GM21786 (cell line): ENCODE data around the gene PVRIG.
"Not testable (repeated sequence)": the region's sequence is repeated elsewhere in the genome, so short reads cannot be mapped to it uniquely, and the experiment has no call there.

Source experiments
- ATAC-seq: cut with Tn5 transposase; IDR thresholded peaks from one replicate; pipeline ENCODE4 v1.9.1; 2021; ENCODE audit not compliant: unreplicated experiment

The PVRIG gene

DNA sequence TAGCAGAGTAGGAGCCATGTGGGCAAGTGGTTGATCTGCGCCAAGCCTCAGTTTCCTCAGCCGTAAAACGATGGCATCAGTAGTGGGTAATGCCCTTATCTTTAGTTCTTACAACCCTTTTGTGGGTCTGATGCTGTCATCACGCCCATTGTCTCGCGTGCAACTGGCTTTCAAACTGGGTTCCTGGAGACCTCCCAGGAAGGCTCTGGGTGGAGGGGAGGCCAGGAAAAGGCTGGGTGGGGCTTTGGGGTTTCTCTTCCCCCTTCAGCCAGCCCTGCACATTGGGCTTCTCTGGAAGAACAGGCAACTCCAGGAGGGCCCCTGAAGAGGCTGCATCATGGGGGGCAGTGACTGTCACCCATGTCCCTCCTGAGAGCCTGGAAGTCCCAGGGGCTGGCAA is 5.1 kb downstream of the PVRIG start:
- ATAC-seq = not testable (repeated sequence)

DNA sequence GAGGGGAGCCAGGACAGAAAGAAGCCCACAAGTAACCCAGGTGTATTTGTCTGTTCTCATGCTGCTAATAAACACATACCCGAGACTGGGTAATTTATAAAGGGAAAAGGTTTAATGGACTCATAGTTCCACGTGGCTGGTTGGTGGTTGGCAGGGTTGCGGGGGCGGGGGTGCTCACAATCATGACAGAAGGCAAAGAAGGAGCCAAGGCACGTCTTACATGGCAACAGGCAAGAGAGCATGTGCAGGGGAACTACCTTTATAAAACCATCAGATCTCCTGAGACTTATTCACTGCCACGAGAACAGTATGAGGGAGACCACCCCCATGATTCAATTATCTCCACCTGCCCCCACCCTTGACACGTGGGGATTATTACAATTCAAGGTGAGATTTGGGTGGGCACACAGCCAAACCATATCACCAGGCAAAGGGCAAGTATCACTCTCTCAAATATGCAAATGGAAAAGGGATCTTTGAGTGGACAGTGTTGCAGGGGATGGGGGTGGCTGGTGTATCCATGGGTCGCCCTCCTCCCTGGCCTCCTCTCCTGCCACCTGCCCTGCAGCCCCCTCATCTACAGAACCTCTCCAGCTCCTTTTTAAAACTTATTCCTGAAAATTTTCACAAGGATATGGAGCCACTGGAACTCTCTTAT is 15.0 kb downstream of the PVRIG start:
- not testable (repeated sequence) for ATAC-seq

DNA sequence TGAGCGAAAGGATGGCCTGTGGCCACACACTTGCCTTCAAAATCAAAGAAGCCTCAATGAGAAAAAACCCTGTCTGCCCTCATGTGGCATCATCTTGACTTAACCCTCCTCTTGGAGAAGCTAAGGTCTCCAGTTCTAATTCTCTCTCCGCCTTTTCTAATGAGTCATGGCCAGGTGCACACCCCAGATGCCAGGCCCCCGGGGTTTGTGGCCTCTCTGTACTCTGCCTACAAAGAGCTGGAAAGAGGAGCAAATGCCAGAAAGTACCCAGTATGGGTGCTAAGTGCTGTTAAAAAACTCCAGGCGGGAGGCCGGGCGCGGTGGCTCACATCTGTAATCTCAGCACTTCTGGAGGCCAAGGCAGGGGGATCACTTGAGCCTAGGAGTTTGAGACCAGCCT is 20.2 kb downstream of the PVRIG start:
- not testable (repeated sequence) for ATAC-seq

DNA sequence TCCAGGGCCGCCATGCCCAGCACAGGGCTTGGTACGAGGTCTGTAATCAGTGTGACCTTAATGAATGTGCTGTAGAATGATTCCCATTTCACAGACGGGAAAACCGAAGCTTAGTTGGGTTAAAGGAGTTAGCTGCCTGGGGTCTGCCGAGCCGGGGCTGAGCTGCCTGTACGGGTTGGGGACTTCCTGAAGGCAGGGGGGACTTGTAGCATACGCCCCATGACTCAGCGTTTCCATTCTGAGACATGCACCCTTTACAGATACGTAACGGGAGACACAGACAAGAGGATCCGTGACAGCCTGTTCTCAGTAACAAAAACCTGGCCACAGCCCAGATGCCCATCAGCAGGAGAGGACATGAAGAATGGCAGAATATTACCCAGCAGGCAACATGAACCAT is 23.6 kb downstream of the PVRIG start:
- not testable (repeated sequence) for ATAC-seq

DNA sequence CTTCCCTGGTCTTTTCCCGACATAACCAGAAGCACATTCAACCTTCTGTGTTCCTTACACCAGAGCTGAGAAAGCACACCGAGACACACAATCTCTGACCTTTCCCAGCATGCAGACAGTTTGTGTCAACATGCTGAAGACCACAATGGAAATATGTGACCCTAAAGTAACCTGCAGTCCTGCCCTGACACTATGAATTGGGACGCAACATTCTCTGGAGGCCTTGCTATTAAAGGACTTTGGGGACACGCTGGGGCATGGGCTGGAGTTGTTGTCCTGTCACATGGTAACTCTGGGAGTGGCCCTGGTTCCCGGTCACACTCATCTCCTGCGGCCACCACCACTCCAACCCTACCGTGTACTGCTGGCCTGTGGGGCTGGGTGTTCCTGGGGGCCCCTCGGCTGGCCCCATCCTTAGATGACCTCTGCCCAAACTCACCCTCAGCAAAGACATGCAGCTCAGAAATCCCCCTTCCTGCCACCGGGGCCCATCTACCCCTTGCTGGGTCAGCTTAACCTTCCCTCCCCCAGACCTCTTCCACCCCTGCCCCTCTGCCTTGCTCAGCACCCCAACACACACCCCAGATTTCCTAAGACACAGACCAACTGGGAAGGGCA is 25.3 kb downstream of the PVRIG start:
- not testable (repeated sequence) for ATAC-seq

DNA sequence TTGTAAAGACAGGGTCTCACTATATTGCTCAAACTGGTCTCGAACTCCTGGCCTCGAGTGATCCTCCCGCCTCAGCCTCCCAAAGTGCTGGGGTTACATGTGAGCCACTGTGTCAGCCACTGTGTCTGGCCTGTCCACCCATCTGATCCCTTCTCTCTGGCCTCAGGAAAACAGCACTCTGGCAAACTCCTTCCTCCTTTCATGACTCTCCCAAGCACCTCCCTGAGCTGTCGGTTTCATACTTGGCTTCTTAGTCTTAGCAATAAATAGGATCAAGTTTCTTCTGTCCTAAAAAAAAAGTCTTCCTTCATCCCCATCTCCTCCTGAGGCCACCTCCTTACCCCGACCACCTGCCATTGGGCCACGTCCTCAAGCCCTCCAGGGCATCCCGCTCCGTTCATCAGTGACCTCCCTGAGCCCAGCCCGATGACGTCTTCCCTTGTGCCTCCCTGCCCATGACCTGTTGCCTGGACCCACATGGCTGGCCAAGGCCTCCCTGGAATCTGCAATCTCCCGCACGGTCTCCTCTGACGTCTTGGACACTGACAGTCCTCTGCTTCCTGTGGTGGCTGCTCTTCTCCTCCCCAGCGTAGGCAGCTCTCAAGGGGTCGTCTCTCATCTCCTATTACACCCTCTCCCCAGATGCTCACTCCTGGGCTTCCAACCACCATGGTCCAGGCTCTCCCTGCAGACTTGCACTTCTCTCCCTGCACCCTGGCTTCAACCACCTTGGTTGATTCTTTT is 26.5 kb downstream of the PVRIG start:
- ATAC-seq = not testable (repeated sequence)

DNA sequence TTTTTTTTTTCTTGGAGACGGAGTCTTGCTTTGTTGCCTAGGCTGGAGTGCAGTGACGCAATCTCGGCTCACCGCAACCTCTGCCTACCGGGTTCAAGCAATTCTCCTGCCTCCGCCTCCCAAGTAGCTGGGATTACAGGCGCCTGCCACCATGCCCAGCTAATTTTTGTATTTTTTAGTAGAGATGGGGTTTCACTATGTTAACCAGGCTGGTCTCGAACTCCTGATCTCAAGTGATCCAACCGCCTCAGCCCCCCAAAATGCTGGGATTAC is 27.1 kb downstream of the PVRIG start:
- not testable (repeated sequence) for ATAC-seq

DNA sequence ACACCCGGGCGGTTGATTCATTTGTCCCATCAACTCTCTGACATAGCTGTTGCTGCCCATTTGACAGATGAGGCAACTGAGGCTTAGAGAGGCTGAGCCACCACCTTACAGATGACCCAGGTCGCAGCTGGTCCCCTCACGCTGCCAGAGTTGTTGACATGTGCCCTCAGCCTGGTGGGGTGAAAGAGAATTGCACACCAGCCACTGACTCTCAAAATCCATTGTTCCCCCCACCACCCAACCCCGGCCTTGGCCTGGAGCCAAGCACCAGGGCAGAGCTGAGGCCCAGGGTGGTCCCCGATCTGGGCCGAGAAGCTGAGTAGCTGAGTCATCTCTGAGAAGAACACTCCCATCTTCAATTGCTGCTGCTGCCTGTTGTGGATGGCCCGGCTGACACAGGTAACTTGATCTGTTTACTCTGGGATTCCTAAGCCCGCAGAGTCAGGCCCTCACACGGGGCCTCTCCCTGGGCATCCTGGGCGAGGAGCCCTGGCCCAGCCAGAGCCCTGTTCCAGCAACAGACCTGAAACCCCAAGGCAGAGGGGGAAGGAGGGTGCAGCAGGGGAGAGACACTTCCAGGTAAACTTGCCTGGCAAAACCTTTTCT is 27.5 kb downstream of the PVRIG start:
- no peak for ATAC-seq

DNA sequence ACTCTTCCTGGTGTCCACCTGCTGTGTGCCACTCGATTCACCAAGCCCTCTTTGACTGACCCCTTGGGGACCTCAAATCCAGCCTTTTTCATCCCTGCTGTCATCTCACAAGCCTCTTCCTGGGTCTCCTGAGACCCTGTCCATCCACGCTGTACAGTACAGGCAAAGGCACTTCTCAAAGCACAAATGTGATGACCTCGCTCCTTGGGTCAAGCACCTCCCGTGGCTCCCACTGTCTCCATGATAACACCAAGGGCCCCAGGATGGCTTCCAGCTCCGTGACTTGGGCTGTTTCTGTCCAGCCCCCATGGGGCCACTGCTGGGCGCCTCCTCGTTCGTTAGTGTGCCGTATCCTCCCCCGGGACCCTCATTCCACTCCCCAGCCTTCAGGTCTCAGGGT is 28.7 kb downstream of the PVRIG start:
- ATAC-seq = no peak

DNA sequence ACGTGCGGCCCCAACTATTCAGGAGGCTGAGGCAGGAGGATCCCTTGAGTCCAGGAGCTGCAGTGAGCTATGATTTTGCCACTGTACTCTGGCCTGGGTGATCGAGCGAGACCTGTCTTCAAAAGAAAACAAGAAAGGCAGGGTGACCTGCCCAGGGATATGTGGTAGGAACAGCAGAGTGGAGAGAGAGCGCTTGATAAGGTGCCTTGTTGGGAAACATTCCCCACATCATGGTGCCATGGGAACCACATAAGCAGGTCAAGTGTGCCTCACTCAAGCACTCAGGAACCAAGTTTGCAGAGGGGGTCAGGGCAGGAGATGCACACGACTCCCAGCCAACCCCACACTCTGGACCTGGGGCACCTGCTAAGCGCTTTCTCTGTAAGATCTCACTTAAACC is 37.3 kb downstream of the PVRIG start:
- ATAC-seq = no peak

DNA sequence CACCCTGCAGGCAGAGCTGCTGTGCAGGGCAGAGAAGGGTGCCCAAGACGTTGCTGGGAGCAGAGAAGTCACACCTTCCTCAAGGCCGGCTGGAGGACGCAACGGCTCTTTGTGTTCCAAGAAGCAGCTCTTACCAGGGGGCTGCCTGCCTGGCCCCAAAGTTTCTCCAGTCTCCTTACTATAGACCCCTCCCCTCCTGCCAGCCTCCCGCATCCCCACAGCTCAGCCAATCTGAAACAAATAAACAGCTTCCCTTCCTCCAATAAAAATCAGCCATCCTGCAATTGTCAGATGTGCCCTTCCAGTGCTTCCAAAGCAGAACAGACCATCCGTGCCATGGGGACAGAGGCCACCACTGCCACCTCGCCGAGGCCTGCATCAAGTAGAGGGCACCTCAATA is 40.2 kb downstream of the PVRIG start:
- not testable (repeated sequence) for ATAC-seq

DNA sequence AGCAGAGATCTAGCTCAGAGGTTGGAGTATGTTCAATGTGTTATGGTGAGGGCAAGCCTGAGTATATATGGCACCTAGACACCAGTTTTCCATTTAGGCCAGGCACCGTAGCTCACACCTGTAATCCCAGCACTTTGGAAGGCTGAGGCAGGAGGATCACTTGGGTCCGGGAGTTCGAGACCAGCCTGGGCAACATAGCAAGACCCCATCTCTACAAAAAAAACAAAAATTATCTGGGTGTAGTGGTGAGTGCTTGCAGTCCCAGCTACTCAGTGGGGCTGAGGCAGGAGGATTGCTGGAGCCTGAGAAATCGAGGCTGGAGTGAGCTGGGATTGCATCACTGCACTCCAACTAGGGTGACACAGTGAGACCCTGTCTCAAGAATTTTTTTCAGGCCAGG is 43.1 kb downstream of the PVRIG start:
- ATAC-seq = not testable (repeated sequence)

DNA sequence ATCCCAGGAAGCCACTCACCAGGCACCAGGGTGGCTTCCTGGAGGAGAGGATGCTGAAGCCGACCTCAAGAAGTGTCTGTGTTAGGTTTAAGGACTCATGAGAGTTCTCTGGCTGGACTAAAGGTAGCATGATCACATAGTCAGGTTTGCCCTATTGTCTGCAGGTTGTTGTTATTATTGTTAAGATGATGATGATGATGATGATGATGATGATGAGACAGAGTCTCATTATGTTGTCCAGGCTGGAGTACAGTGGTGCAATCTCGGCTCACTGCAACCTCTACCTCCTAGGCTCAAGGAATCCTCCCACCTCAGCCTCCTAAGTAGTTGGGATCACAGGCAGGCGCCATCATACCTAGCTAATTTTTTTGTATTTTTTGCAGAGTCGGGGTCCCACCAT is 44.5 kb downstream of the PVRIG start:
- not testable (repeated sequence) for ATAC-seq

DNA sequence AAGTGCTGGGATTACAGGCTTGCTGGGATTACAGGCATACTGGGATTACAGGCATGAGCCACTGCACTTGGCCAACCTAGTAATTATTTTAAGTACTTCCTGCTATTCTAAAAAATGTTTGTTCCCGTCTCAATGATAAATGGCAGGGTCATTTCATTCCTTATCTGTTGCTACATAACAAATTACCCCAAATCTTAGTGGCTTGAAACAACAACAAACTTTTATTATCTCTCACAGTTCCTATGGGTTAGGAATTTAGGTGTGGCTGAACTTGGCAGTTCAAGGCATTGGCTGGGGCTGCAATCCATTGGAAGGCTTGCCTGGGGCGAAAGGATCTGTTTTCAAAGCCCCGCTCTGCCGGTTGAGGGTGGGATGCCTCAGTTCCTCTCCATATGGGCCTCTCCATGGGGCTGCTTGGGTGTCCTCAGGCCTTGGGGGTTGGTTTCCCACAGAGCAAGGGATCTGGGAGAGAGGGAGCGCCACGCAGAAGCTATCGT is 45.0 kb downstream of the PVRIG start:
- not testable (repeated sequence) for ATAC-seq

DNA sequence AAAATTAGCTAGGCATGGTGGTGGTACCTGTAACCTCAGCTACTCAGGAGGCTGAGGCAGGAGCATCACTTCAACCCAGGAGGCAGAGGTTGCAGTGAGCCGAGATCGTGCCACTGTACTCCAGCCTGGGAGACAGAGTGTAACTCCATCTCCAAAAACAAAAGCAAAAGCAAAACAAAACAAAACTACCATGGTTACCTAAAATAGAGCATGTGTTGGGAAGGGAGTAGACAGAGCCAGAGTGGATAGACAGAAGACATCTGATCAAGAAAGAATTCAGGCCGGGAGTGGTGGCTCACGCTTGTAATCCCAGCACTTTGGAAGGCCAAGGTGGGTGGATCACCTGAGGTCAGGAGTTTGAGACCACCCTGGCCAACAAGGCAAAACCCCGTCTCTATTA is 46.1 kb downstream of the PVRIG start:
- ATAC-seq = not testable (repeated sequence)

DNA sequence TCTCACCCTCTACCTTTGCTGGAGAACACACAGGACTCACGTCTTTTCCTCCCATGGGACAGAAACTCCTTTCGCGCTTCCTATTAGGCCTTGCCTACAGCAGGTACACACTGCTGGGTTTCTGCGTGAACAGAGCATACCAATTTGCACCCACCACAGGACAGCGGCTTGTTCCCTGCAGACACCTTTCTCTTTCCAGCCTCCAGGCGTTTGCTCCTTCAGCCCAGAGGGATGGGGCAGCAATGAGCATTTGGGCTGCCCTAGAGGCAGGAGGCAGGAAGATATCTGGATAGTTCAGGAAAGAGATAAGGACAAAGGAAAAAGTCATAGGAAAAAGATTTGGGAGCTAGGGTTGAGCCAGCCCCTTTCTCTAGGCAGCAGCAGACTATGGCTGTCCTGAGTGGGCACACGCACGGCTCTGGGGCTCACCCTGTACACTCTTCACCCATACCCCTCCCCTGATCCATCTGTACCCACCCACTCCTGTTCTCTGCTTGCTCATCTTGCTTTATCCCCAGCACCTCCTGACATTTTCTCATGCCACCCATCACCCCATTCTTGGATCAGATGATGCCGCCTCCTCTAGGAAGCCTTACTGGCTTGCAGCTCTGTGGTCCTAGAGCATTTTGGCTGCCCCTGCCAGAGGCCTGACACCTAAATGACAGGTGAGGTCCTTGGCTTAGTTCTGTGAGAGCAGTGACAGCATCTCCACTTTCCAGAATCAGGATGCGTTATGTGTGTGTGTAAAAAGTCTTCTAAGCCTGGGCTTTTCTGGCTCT is 47.0 kb downstream of the PVRIG start:
- ATAC-seq = no peak

DNA sequence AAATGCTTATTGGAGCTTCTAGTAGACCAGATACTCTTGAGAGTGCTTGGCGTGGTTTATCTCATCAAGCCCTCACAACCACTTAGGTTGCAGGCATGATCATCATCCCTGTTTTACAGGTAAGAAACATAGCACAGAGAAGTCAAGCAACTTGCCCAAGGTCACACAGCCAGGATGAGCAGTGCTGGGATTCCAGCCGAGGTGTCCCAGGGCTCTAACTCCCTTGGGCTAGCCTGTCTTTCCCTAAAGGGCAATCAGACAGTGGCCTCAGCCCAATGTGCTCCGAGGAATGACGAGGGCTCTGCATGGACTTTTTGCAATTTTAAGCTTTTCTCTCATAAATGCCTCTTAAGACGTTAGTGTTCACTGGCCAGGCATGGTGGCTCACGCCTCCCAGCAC is 47.9 kb downstream of the PVRIG start:
- ATAC-seq = no peak

DNA sequence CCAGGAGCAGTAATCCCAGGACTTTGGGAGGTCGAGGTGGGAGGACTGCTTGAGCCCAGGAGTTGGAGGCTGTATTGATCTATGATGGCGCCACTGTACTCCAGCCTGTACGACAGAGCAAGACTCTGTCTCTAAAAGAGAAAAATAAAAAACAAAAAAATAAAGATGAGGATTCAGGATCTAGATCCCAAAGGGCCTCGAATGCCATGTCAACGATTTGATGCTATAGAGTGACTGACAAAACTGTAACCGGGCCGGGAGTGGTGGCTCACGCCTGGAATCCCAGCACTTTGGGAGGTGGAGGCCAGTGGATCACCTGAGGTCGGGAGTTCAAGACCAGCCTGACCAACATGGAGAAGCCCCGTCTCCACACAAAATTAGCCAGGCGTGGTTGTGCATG is 49.1 kb downstream of the PVRIG start:
- ATAC-seq = not testable (repeated sequence)

DNA sequence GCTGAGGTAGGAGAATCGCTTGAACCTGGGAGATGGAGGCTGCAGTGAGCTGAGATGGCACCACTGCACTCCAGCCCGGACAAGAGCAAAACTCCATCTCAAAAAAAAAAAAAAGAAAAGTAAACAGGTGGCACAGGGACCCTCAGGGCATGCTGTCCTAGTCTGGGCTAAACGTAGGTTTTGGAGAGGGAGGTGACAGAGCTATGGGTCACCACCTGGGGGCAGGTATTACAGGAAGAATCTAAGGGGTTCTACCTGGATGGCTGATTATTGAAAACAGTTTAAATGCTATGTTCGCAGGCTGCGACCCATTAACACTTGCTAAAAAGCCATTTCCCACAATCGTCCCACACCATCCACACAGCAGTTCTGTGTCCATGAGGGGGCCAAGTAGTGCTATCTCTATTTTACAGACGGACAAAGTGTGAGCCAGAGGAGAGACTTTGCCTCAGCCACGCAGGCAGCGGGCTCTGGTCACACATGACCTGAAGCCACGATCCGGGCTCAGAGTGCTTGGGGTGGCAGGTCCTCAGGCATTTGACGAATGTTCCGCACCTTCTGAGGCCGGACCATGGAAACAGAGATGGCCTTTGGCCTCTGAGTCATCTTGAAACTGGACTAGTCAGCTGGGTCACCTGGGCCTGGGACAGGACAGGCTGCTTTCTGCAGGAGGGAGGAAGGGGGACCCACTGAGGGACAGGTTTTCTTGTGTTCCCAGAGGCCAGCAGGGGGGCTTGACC is 49.7 kb downstream of the PVRIG start:
- not testable (repeated sequence) for ATAC-seq
